HG03378 (cell line): ENCODE measurements around the gene OTOP2.
"Not testable (repeated sequence)": the region's sequence is repeated elsewhere in the genome, so short reads cannot be mapped to it uniquely, and the experiment has no call there.

ENCODE experiments used
- ATAC-seq: cut with Tn5 transposase; IDR thresholded peaks from one replicate; pipeline ENCODE4 v1.9.1; 2021; ENCODE audit warnings: mild to moderate bottlenecking, moderate library complexity; ENCODE audit not compliant: unreplicated experiment

Gene OTOP2

DNA sequence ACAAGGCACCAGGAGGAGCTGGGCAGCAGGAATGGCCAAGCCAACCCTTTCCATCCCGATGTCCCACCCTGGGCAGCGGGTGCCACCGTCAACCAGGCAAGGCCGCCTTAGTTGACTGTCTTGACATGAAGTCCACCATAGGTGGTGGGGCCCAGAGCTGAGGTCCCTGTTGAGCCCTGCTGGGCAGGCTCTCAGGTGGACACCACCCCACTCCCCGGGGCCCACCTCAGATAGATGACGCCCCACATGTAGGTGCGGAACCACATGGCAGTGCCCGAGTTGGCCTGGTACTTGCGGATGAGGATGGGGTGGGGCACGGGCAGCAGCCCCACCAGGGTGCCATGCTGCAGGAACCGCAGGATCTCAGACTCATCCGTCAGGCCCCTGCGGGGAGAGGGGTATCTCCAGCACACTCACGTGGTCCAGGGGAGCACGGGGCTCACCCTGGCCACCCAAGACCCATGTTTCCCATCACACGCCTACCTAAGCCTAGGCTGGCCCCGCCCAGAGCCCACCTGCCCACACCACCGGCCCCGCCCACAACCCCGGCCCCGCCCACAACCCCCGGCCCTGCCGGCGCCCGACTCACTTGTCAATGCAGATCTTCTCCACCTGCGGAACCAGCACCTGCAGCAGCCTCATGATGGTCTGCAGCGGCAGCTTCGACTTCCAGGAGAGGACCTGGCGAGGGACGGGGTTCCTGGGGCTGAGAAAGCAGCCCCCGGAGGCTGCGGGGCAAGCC, 27.8 kb downstream of the OTOP2 start:
- ATAC-seq, result no peak

GRCh38 chr17:74952431-74953133, 28.5 kb downstream of the OTOP2 start:
- no peak for ATAC-seq

GRCh38 chr17:74953134-74953687, 29.1 kb downstream of the OTOP2 start:
- ATAC-seq, result no peak

DNA sequence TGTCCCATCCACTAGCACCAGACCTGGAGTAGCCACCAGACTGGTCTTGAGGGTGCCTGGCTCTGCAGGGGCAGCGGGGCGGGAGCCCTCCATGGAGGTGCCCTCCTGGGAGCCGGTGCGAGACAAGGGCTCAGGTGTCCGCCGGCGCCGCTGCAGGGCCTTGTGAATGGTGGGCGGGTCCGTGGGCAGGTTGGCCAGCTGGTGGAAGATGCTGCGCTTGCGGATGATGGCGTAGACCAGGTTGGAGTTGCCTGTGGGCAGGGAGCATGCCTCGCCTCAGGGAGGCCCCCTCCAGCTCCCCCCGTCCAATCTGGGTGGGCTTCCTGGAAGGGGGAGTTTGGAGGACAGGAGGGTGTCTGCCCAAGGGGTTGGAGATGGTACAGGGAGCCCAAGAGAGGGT, 30.0 kb downstream of the OTOP2 start:
- no peak for ATAC-seq

DNA sequence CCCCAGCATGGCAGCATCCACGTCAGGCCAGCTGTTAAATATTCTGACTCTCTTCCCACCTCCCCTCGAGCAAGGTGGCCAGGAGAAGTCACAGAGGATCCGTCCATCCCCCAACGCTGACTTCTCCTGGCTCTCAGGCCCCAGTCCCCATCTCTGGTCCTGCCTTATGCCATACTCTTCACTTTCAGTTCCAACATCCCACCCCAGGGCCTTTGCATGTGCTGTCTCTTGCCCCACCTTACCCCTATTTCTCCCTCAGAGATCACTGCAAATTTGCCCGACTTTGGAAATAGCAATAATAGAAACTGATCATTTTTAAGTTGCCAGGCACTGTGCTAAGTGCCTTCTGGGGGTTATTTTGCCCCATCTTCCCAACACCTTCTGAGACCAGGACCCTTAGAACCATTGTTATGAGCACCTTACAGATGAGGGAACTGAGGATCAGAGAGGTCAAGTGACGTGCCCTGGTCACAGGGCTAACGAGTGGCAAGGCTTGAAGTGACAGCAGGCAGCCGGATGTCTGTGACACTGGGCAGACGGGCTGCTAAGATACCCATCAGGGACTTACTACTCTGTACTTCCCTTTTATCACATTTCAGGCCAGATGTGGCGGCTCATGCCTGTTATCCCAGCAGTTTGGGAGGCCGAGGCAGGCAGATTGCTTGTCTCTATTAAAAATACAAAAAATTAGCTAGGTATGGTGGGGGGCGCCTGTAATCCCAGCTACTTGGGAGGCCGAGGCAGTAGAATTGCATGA, 30.8 kb downstream of the OTOP2 start:
- ATAC-seq, result no peak

- ATAC-seq, result no peak
Measured at GRCh38 chr17:74956093-74956492, 32.0 kb downstream of the OTOP2 start.

DNA sequence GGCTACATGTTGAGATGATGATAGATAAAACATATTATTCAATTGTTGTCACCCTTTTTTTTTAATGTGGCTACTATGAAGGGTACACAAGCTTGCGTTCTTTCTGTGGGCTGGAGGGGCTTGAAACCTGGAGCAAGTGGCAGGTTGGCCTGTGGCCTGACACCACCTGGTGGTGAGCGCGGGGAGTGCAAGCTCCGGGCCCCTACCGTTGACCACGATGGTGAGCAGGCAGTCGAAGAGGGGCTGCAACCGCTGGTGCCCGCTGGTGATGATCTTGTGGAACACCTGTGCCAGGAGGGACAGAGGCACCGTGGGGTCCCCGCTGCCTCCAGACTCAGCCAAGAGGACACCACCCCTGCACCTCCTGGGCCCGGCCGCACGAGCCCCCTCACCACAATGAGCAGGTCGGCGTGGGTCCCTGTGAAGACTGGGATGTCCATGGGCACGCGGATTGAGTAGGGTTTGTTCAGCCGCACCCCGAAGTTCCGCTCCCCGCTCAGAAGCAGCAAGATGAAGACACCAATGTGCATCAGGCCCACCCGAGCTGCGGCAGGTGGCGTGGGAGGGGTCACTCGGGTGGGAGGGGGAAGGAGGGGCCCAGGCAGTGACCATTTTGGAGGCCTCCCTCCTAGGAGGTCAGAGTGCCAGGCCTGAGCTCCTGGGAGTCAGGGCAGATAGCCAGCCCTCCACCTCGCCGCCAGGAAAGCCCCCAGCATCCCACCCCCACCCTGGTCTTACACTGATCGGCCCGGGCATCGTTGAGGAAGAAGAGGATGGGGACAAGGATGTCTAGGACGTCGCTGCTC, 34.1 kb downstream of the OTOP2 start:
- ATAC-seq, result no peak

DNA sequence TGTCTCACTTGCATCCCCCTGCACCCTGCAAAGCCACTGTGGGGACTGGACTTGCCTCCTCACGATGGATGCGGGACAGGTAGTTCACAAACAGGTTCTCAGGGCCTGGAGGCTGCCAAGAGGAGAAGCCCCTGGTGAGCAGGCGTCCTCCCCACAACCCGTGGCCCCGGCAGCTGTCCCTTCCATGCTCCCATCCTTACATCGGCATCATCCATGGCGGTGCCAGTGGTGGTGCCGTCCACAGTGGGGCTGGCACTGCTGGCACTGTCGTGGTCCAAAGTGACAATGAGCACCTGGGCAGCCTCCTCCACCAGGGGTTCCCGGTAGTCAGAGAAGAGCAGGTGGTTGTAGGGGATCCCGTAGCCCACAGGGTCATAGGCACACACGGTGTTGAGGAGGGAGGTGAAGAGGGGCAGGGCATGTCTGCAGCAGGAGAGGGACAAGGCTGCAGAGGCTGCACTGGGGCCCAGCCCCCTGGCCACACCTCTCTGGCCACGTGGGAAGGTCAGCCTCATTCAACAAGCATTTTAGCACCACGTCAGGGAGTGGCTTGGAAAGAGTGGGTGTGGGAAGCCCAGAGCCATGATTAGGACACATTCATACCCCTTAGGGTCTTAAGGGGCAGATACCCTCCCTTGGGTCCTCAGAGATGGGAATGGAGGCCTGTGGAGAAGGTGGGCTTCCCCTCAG, 35.9 kb downstream of the OTOP2 start:
- no peak for ATAC-seq

- ATAC-seq, result no peak
Measured at GRCh38 chr17:74960570-74961342, 36.7 kb downstream of the OTOP2 start.

GRCh38 chr17:74961657-74962350, 37.7 kb downstream of the OTOP2 start:
- no peak for ATAC-seq

DNA sequence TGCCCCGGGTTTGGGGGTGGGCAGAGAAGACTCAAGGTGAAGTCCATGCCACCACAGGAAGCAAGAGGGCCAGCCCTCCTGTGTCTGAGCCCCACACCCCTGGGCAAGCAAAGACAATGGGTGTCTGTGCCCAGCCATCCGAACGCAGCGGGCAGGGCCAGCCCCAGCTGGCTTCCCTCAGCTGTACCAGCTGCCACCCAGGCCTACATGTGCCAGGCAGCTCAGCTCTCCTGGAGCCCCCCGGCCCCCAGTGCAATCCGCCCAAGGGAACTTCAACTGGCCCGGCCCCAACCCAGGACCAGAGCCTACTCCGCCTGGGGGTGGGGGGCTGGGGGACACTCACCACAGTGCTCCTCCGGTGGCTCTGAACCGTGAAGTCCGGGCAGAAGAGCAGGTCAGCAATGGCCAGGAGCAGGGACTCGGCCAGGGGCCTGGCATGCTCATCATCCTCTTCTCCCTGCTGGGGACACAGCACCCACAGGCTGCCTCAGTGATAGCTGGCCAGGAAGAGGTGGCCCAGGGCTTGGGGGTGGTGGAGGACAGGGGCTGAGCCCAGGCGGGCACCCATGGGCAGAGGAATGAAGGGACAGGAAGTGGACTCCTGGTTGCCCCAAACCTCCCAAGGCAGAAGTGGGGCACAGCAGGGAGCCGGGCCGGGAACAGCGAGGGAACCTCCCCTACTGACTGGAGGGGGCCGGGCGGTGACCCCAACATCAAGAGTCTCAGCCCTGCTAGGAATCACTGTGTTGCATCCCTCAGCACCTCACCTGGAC, 38.7 kb downstream of the OTOP2 start:
- no peak for ATAC-seq

GRCh38 chr17:74963656-74964055, 39.6 kb downstream of the OTOP2 start:
- no peak for ATAC-seq

GRCh38 chr17:74964246-74964761, 40.2 kb downstream of the OTOP2 start:
- no peak for ATAC-seq

GRCh38 chr17:74964988-74965622, 41.0 kb downstream of the OTOP2 start:
- ATAC-seq, result no peak

DNA sequence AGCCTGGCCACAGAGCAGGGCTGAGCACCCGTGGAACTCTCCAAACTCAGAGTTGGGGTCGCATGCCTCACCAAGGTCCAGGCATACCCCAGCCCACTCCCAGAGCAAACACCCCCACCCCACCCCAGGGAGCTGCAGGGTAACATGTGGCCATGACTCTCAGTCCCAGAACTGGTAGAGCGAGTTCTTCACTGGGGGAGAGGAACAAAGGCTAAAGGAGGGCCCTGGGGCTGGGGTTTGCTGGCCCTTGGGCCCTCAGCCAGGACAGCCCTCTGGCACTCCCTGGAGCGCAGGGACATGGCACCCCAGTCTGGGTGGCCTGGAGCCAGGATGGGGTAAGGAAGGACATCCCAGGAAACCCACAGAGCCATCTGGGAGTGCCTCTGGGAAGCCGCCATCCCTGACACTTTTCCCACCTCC, 44.3 kb downstream of the OTOP2 start:
- no peak for ATAC-seq

- ATAC-seq, result not testable (repeated sequence)
Measured at GRCh38 chr17:74969501-74969900, 45.4 kb downstream of the OTOP2 start.

- no peak for ATAC-seq
Measured at GRCh38 chr17:74970395-74970794, 46.3 kb downstream of the OTOP2 start.
